Measurements from ENCODE around the gene GAGE1.
"Not testable (repeated sequence)": the region's sequence is repeated elsewhere in the genome, so short reads cannot be mapped to it uniquely, and the experiment has no call there.

Gene GAGE1

GRCh38 chrX:49598720-49599119, at the start of gene GAGE1:
Gene GAGE1, plus strand, starts transcription at chrX:49599020. Its CDS starts 1,155 bp downstream, at chrX:49600175.
- DNase-seq (ENCODE audit: low read depth in 3 of 3): not testable (repeated sequence)

DNA sequence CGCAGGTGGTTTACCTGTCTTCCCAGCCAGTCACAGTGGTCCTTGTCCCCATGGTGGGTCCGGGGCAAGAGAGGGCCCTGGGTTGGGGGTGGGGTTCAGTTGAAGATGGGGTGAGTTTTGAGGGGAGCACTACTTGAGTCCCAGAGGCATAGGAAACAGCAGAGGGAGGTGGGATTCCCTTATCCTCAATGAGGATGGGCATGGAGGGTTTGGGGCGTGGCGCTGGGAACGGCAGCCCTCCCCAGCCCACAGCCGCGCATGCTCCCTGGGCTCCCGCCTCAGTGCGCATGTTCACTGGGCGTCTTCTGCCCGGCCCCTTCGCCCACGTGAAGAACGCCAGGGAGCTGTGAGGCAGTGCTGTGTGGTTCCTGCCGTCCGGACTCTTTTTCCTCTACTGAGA, 47.8 kb upstream of the GAGE1 start, which contains the start of gene GAGE12E:
GAGE12E (plus strand) TSS at position 301 of the 400 bp plus-strand sequence. CDS start 1,155 bp downstream, outside the sequence.
- not testable (repeated sequence) for DNase-seq (ENCODE audit: low read depth in 3 of 3)

DNA sequence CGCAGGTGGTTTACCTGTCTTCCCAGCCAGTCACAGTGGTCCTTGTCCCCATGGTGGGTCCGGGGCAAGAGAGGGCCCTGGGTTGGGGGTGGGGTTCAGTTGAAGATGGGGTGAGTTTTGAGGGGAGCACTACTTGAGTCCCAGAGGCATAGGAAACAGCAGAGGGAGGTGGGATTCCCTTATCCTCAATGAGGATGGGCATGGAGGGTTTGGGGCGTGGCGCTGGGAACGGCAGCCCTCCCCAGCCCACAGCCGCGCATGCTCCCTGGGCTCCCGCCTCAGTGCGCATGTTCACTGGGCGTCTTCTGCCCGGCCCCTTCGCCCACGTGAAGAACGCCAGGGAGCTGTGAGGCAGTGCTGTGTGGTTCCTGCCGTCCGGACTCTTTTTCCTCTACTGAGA, 38.3 kb upstream of the GAGE1 start, which contains the start of gene GAGE12F:
GAGE12F (plus strand) TSS at position 301 of the 400 bp plus-strand sequence. CDS start 1,155 bp downstream, outside the sequence.
- DNase-seq (ENCODE audit: low read depth in 3 of 3): not testable (repeated sequence)

- not testable (repeated sequence) for DNase-seq (ENCODE audit: low read depth in 3 of 3)
Observed at GRCh38 chrX:49568728-49569127, 30.1 kb upstream of the GAGE1 start.

DNA sequence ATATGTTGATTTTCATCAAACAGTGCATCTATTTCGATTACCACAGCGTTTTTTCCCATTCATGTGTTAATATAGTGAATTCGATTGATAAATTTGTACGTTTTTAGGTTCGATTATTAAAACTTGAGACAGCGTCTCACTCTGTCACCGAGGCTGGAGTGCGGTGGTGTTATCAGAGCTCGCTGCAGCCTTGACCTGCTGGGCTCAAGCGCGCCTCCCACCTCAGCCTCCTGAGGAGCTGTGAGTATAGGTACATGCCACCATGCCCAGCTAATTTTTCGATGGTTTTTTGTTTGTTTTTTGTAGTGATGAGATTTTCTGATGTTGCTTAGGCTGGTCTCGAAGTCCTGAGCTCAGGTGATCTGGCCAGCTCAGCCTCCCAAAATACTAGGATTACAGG, 29.7 kb upstream of the GAGE1 start:
- not testable (repeated sequence) for DNase-seq (ENCODE audit: low read depth in 3 of 3)

GRCh38 chrX:49570100-49570499, 28.7 kb upstream of the GAGE1 start, which contains the start of gene GAGE12G:
Gene GAGE12G, plus strand, starts transcription at chrX:49570400. Its CDS starts 1,155 bp downstream, at chrX:49571555.
- DNase-seq (ENCODE audit: low read depth in 3 of 3): not testable (repeated sequence)

GRCh38 chrX:49579649-49580048, 19.2 kb upstream of the GAGE1 start, which contains the start of gene GAGE12H:
Gene GAGE12H, plus strand, starts transcription at chrX:49579949. Its CDS starts 1,155 bp downstream, at chrX:49581104.
- DNase-seq (ENCODE audit: low read depth in 3 of 3): not testable (repeated sequence)

GRCh38 chrX:49589196-49589595, 9.6 kb upstream of the GAGE1 start, which contains the start of gene GAGE2A:
Gene GAGE2A, plus strand, starts transcription at chrX:49589496. Its CDS starts 1,155 bp downstream, at chrX:49590651.
- not testable (repeated sequence) for DNase-seq (ENCODE audit: low read depth in 3 of 3)

- not testable (repeated sequence) for DNase-seq (ENCODE audit: low read depth in 3 of 3)
Observed at GRCh38 chrX:49589769-49590478, 8.9 kb upstream of the GAGE1 start.

DNA sequence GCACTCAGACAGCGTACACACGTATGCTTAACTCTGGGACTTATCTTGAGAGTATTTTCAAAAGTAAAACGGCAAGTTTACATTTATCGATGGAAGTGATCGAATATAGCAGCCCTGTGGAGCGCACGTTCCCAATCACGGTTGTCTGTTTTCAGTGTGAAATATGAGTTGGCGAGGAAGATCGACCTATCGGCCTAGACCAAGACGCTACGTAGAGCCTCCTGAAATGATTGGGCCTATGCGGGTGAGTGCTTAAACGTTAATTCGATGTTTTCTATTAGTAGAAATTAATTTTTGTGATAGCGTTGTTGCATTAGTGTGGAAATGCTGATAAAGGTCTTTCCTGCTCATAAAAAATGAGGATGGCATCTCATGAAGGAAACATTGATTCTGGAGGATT, 8.3 kb upstream of the GAGE1 start:
- not testable (repeated sequence) for DNase-seq (ENCODE audit: low read depth in 3 of 3)

GRCh38 chrX:49610718-49611310, 12.0 kb downstream of the GAGE1 start:
- no peak for DNase-seq (ENCODE audit: low read depth in 3 of 3)

DNA sequence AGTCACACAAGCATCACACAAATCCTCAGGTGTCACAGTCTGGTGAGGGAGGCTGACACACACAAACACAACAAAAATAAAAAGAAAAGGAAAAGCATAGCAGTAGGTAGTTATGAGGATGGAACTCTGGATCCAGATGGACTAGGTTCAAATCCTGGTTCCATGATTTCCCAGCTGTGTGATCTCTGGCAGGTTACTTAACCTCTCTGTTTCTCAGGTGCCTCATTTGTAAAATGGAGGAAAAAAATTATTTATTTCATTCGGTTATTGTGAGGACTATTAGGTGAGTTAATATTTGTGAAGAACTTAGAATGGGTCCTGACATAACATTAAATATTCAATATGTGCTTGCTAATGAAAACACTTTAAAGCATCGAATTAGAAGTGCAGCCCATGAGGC, 19.8 kb downstream of the GAGE1 start:
- no peak for DNase-seq (ENCODE audit: low read depth in 3 of 3)

DNA sequence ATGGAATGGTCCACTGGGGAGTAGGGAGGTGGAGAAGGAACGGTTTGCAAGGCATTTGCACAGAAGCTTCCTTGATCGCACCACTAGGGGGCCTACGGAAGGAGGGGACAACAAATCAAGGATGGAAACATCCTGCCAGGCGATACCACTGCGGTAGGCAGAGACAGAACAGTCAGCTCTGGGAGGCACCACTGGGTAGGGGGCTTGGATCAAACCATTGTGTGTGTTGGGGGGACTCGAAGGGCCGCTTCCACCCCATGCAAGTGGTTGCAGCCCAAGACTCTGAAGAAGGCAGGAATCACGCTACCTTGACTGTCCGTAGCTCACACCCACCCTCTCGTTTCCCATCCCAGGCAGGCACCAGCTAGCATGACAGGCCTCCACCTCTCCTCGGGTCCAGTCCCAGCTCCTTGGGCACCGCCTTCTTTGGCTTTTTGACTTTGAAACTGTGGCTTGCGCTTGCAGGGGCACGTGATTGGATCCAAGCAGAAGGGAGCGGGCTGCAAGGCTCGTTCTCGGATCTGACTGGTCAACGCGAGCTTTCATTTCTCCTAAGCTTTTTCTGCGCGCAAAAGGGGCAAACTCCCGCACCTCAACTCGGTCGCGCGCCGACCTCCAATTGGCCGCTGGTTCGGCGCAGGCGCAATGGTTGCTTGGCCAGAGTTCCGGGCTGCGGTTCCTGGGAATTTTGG, 28.4 kb downstream of the GAGE1 start:
- peak in 1 of 3 donors; percentile 22 for DNase-seq (ENCODE audit: low read depth in 3 of 3)

DNA sequence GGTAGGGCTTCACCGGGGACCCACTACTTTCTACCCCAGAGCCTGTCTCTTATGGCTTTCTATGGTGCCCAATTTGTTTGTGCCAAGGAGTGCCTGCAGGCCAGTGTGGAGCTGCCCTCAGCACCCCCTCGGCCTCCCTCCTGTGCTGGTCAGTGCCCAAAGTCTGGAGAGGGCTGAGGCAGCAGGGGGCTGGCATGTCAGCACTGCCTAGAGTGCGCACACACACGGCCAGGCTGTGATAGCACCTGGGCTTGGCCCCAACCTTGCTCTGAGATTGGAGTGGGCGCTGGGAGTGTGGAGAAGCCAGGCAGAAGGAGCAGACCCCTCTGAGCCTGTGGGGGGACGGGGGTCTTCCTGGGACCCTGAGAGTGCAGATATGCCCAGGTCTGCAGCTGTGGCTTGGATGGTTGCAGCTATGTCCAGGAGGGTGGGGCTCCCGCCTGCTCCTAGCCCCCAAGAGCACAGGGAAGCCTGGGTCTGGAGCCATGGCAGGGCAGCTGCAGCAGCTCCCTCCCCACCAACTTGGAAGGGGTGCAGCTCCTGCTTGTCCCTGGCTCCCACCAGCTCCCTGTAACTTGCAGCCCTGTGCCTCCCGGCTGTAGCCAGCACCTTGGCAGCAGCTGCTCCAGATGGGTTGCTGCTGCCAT, 46.3 kb downstream of the GAGE1 start:
- no peak for DNase-seq (ENCODE audit: low read depth in 3 of 3)

- DNase-seq (ENCODE audit: low read depth in 3 of 3): no peak
Observed at GRCh38 chrX:49656533-49656932, 57.7 kb downstream of the GAGE1 start.
